GM12878 (cell line): ENCODE results near the gene LSM2. TPM values are rescaled to one million over a fixed set of nuclear protein-coding genes. Genes with fewer than 3 reads are reported as not detected.

Experiments
- ATAC-seq: fragments of 200-7000 bp; cut with Tn5 transposase; 3 replicates; pipeline ENCODE4 v1.9.1; 2020; ENCODE audit warnings: mild to moderate bottlenecking, moderate library complexity
- BruUV-seq: library from RNA; stranded (reverse); fragments of 400-500 nt; replicated peaks from 2 replicates; lab custom pipeline; 2021; lab: Mats Ljungman, UMichigan
- CTCF ChIA-PET: fragments of 300-600 bp; sonication (Branson Sonifier 250); formaldehyde crosslinking; extraction: SDS; loops from one replicate; lab custom pipeline; 2021; ENCODE audit warnings: inconsistent platforms; lab: Yijun Ruan, JAX
- POLR2A ChIA-PET: fragments of 350-600 bp; formaldehyde crosslinking; extraction: SDS; loops from one replicate; lab custom pipeline; 2021; ENCODE audit warnings: inconsistent platforms; lab: Charles Lee
- RAD21 ChIA-PET: fragments of 300-600 bp; sonication (Branson Sonifier 250); formaldehyde crosslinking; loops from one replicate; lab custom pipeline; 2023; ENCODE audit warnings: antibody characterized with exemption; ENCODE audit not compliant: unreplicated experiment; lab: Charles Lee
- SMC1A ChIA-PET: fragments of 300-600 bp; sonication (Branson Sonifier 250); formaldehyde crosslinking; loops from one replicate; lab custom pipeline; 2023; ENCODE audit not compliant: unreplicated experiment, uncharacterized antibody; lab: Charles Lee
- DNase-seq: peaks from one replicate; pipeline ENCODE4 v3.0.0-alpha.2; 2011; ENCODE audit warnings: low read depth, low spot score
- FAIRE-seq: peaks from 3 replicates; lab custom pipeline; 2011; peaks lifted over from hg19 to GRCh38; lab: Jason Lieb, UNC
- H2AFZ ChIP-seq: 2 replicates; pipeline ENCODE4 v1.6.0; 2011; ENCODE audit warnings: low read depth, low read length, control low read depth; ENCODE audit not compliant: control insufficient read depth
- H3K27ac ChIP-seq: 2 replicates; pipeline ENCODE4 v1.5.1; 2011; ENCODE audit warnings: control low read depth; ENCODE audit not compliant: control insufficient read depth, insufficient read depth
- H3K27me3 ChIP-seq, 2 experiments: replicated peaks in 1 of 2; 2 replicates each; pipeline versions ENCODE4 v1.6.0 to v1.6.1; 2011; ENCODE audit warnings: low read length in 1 of 2; ENCODE audit not compliant: control insufficient read depth in 2 of 2, insufficient read depth in 2 of 2
- H3K36me3 ChIP-seq, 2 experiments: 2 replicates each; pipeline ENCODE4 v1.5.1; 2011; ENCODE audit warnings: low read length in 1 of 2; ENCODE audit not compliant: control insufficient read depth in 2 of 2, insufficient read depth in 2 of 2
- H3K4me1 ChIP-seq: 2 replicates; pipeline ENCODE4 v1.6.1; 2011; ENCODE audit warnings: mild to moderate bottlenecking, low read length, moderate library complexity, mixed read lengths; ENCODE audit not compliant: control insufficient read depth, insufficient read depth
- H3K4me2 ChIP-seq: 2 replicates; pipeline ENCODE4 v1.6.0; 2011; ENCODE audit warnings: control low read depth; ENCODE audit not compliant: control insufficient read depth, insufficient read depth
- H3K4me3 ChIP-seq: fragments of 200-600 bp; sonication (generic); 2 replicates; pipeline ENCODE4 v1.5.1; 2016
- H3K79me2 ChIP-seq: 2 replicates; pipeline ENCODE4 v1.6.0; 2011; ENCODE audit warnings: low read length; ENCODE audit not compliant: control insufficient read depth, insufficient read depth
- H3K9ac ChIP-seq: 2 replicates; pipeline ENCODE4 v1.8.0; 2011; ENCODE audit warnings: low read length, control low read depth, mixed read lengths; ENCODE audit not compliant: control insufficient read depth, insufficient read depth
- H3K9me3 ChIP-seq: replicated peaks from 3 replicates; pipeline ENCODE4 v1.5.1; 2011; ENCODE audit warnings: mild to moderate bottlenecking, low read length; ENCODE audit not compliant: control insufficient read depth, insufficient read depth
- H4K20me1 ChIP-seq: 2 replicates; pipeline ENCODE4 v1.6.0; 2011; ENCODE audit not compliant: control insufficient read depth, insufficient read depth
- IKZF2 ChIP-seq, 2 experiments: fragments of 450-650 bp; IDR thresholded peaks; 2 replicates each; pipeline ENCODE4 v1.6.1; 2017; ENCODE audit warnings: mild to moderate bottlenecking in 2 of 2, moderate library complexity in 2 of 2
- MTA3 ChIP-seq: IDR thresholded peaks from 2 replicates; pipeline ENCODE4 v1.6.1; 2012; ENCODE audit warnings: low read length, inconsistent platforms, borderline replicate concordance
- PML ChIP-seq: IDR thresholded peaks from 2 replicates; pipeline ENCODE4 v1.6.1; 2012; ENCODE audit warnings: low read length, inconsistent platforms
- WGBS: methylation state at CpG from one replicate; pipeline ENCODE4 v1.1.6; 2016; ENCODE audit warnings: low lambda C conversion rate; ENCODE audit not compliant: insufficient replicate concordance, insufficient coverage; ENCODE audit errors: missing lambda C conversion rate; 5-methylcytosine and 5-hydroxymethylcytosine counted together
- in situ Hi-C: fragments of 300-500 bp; cut with MboI; formaldehyde crosslinking; loops from 9 replicates; pipeline ENCODE4 v1.14.3; 2018; ENCODE audit warnings: mixed read lengths
- intact Hi-C: fragments of 100-400 bp; cut with micrococcal nuclease; formaldehyde crosslinking; loops from one replicate; pipeline ENCODE4 v1.14.2; 2022; ENCODE audit not compliant: unreplicated experiment
- polyA plus RNA-seq, 11 experiments: library from polyadenylated mRNA; depleted of rRNA in 4 of 11; unstranded in 6 of 11; stranded (reverse) in 5 of 11; fragments of >200 nt; fragmentation: Nextera tagmentation in 4 of 11; fragmentation: Illumina TruSeq in 1 of 11; extraction: Ambion mirVana in 4 of 11; extraction: Trizol in 1 of 11; gene quantifications; 1 replicate in 1 of 11; 2 replicates in 10 of 11; pipeline versions ENCODE4 v1.2.1 to v1.2.3, GENCODE V29; 2011 to 2016; ENCODE audit warnings: inconsistent platforms in 2 of 11, missing spikeins in 2 of 11, low read depth in 1 of 11
- total RNA-seq, 4 experiments: library from RNA; depleted of rRNA in 3 of 4; stranded (reverse); fragments of >200 nt in 3 of 4; fragmentation: Illumina TruSeq in 1 of 4; extraction: Trizol in 1 of 4; gene quantifications; 2 replicates each; pipeline versions ENCODE4 v1.2.1 to v1.2.3, GENCODE V29; 2013 to 2021
- TF ChIP-seq, protein P1 (sequence below): fragments of 450-650 bp; IDR thresholded peaks from 2 replicates; pipeline ENCODE4 v1.6.1; 2016; ENCODE audit warnings: mild to moderate bottlenecking
- TF ChIP-seq, protein P2 (sequence below): IDR thresholded peaks from 2 replicates; pipeline ENCODE4 v1.6.1; 2011; ENCODE audit warnings: borderline replicate concordance, low read depth, mild to moderate bottlenecking, moderate library complexity, mixed read lengths, low read length; ENCODE audit not compliant: insufficient read depth; ENCODE audit errors: extremely low read length

The LSM2 gene
- total and polyA plus RNA-seq, 10 of the 15 experiments (the other 5 are each of a cell fraction or from before 2014, with no cell fraction given), result 99.1 to 276 (median 153) TPM

DNA sequence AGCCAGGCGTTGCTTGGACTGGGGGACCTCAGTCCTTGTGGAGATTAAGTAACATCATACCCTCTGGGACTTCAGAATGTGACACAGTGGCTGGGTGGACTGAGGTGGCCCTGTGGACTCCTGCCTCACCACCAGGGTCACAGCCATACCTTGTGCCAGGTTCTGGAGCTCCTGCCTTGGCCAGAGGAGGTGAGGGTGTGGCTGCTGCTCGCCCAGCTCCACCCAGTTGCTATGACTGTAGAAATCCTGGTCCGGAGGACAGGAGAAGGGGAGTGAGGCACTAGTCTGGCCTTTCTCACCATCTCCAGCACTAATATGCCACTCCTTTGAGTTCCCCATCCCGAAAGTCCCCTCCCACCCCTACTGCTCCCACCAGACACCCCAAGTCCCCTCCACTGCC lies 31.6 kb downstream of the LSM2 start:
- FAIRE-seq, result no peak
- RAD21 ChIA-PET, result interaction anchor here (1.3 to 1.7 kb wide), 2 partner anchors 40 to 55 kb away, joined by 4 to 5 read pairs; partner anchors contain the start of gene CLIC1
- POLR2A ChIA-PET, result interaction anchor here (0.6 to 1.4 kb wide), 2 partner anchors 43 to 56 kb away, joined by 3 to 6 read pairs; no protein-coding TSS in a partner anchor

More for the DNA sequence above, 31.6 kb downstream of the LSM2 start:
- H3K36me3 ChIP-seq, result peaks cover 0 to 17% of the 10 kb centered on the region in 2 experiments; a peak in 2 of 4 replicates
- TF ChIP-seq PML, result no peak
- no peak for TF ChIP-seq MTA3
- TF ChIP-seq, protein P1, sequence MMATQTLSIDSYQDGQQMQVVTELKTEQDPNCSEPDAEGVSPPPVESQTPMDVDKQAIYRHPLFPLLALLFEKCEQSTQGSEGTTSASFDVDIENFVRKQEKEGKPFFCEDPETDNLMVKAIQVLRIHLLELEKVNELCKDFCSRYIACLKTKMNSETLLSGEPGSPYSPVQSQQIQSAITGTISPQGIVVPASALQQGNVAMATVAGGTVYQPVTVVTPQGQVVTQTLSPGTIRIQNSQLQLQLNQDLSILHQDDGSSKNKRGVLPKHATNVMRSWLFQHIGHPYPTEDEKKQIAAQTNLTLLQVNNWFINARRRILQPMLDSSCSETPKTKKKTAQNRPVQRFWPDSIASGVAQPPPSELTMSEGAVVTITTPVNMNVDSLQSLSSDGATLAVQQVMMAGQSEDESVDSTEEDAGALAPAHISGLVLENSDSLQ, result no peak
- TF ChIP-seq, protein P2, sequence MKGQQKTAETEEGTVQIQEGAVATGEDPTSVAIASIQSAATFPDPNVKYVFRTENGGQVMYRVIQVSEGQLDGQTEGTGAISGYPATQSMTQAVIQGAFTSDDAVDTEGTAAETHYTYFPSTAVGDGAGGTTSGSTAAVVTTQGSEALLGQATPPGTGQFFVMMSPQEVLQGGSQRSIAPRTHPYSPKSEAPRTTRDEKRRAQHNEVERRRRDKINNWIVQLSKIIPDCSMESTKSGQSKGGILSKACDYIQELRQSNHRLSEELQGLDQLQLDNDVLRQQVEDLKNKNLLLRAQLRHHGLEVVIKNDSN, result no peak
- TF ChIP-seq IKZF2 (IDR thresholded peaks at IDR 0.05), result no peak
- TF ChIP-seq, all 136 proteins: peak for 0
- DNase-seq, result no peak
- no peaks in the 10 kb centered on the region for H4K20me1 ChIP-seq
- no peak overlapping the region for H3K4me3 ChIP-seq
- no peak overlapping the region for H3K4me2 ChIP-seq
- H2AFZ ChIP-seq, result no peak overlapping the region
- in situ Hi-C loops (no loop called here), intact Hi-C loops (loop anchor here (10.0 kb wide), 1 partner anchor 50 kb away; the partner anchor contains the start of gene HSPA1B)
- peaks cover 18% of the 10 kb centered on the region for H3K4me1 ChIP-seq
- WGBS, result 94% methylated on average over 3 of the region's 4 CpGs
- H3K9ac ChIP-seq, result no peak overlapping the region
- H3K9me3 ChIP-seq, result no peaks in the 10 kb centered on the region
- H3K79me2 ChIP-seq, result no peaks in the 10 kb centered on the region
- ATAC-seq, result no peak
- no TSS peak for BruUV-seq
- no peaks in the 10 kb centered on the region for H3K27me3 ChIP-seq
- no peak overlapping the region for H3K27ac ChIP-seq
- ChIA-PET SMC1A (interaction anchor here (0.8 to 2.0 kb wide), 5 partner anchors 31 to 48 kb away, joined by 3 to 6 read pairs (median 5); partner anchors contain the start of gene LSM2), CTCF (interaction anchor here (1.0 to 9.2 kb wide), 3 partner anchors 16 to 55 kb away, joined by 4 to 208 read pairs (median 9); partner anchors contain the start of genes CLIC1, DDAH2 and MSH5)
